ENCODE results near the gene H3-3A.

- TF ChIP-seq CTCF (IDR thresholded peaks at IDR 0.05) (no peak), POLR2A (IDR thresholded peaks at IDR 0.05) (no peak)
Measured at GRCh38 chr1:226092965-226093364, 30.4 kb downstream of the H3-3A start.
